Loucy (cell line): Measurements from ENCODE around the gene UBL5.

Experiments
- H2AFZ ChIP-seq: fragments of 200-600 bp; sonication (generic); 2 replicates; pipeline ENCODE4 v1.6.0; 2016; ENCODE audit warnings: antibody characterized with exemption, mild to moderate bottlenecking, low read length, moderate library complexity
- H3F3A ChIP-seq: fragments of 200-600 bp; 2 replicates; pipeline ENCODE4 v1.6.0; 2016; ENCODE audit warnings: antibody characterized with exemption, low read depth, mild to moderate bottlenecking
- H3K27me3 ChIP-seq: fragments of 200-600 bp; sonication (generic); 2 replicates; pipeline ENCODE4 v1.6.1; 2014; ENCODE audit warnings: low read length, mild to moderate bottlenecking; ENCODE audit not compliant: insufficient read depth, poor library complexity, severe bottlenecking
- H3K36me3 ChIP-seq: fragments of 200-600 bp; sonication (generic); 2 replicates; pipeline ENCODE4 v1.6.1; 2016; ENCODE audit warnings: low read length; ENCODE audit not compliant: insufficient read depth
- H3K4me1 ChIP-seq: fragments of 200-600 bp; sonication (generic); 2 replicates; pipeline ENCODE4 v1.5.1; 2014; ENCODE audit warnings: low read length, mild to moderate bottlenecking; ENCODE audit not compliant: insufficient read depth, poor library complexity, severe bottlenecking
- H3K4me2 ChIP-seq: fragments of 200-600 bp; sonication (generic); 2 replicates; pipeline ENCODE4 v1.6.0; 2014; ENCODE audit warnings: antibody characterized with exemption, low read length, low read depth, mild to moderate bottlenecking; ENCODE audit not compliant: poor library complexity, severe bottlenecking
- H3K4me3 ChIP-seq: fragments of 200-600 bp; sonication (generic); 2 replicates; pipeline ENCODE4 v1.5.1; 2014; ENCODE audit warnings: low read length, mild to moderate bottlenecking, mixed read lengths; ENCODE audit not compliant: poor library complexity, severe bottlenecking
- H3K79me2 ChIP-seq: fragments of 200-600 bp; sonication (generic); 2 replicates; pipeline ENCODE4 v1.6.1; 2014; ENCODE audit warnings: low read length; ENCODE audit not compliant: insufficient read depth
- H3K9ac ChIP-seq: fragments of 200-600 bp; sonication (generic); 2 replicates; pipeline ENCODE4 v1.6.0; 2014; ENCODE audit warnings: mild to moderate bottlenecking, low read depth, low read length, moderate library complexity; ENCODE audit not compliant: poor library complexity, severe bottlenecking
- H3K9me2 ChIP-seq: fragments of 200-600 bp; sonication (generic); replicated peaks from 2 replicates; pipeline ENCODE4 v1.6.1; 2016; ENCODE audit warnings: low read depth, low read length, mixed read lengths
- H3K9me3 ChIP-seq: fragments of 200-600 bp; sonication (generic); 2 replicates; pipeline ENCODE4 v1.6.1; 2014; ENCODE audit warnings: mild to moderate bottlenecking, antibody characterized with exemption, low read length, low read depth; ENCODE audit not compliant: insufficient read depth
- H4K20me1 ChIP-seq: fragments of 200-600 bp; sonication (generic); 2 replicates; pipeline ENCODE4 v1.6.0; 2014; ENCODE audit warnings: antibody characterized with exemption, low read length, mild to moderate bottlenecking; ENCODE audit not compliant: insufficient read depth, poor library complexity, severe bottlenecking
- EZH2phosphoT487 ChIP-seq: fragments of 200-600 bp; IDR thresholded peaks from 2 replicates; pipeline ENCODE4 v1.6.1; 2018; ENCODE audit warnings: antibody characterized with exemption, mild to moderate bottlenecking, moderate library complexity, borderline replicate concordance
- TF ChIP-seq, protein P1 (sequence below): fragments of 200-600 bp; sonication (generic); conservative IDR thresholded peaks from 2 replicates; pipeline ENCODE4 v1.5.1; 2014; ENCODE audit warnings: mild to moderate bottlenecking, antibody characterized with exemption, low read length

Gene UBL5

DNA sequence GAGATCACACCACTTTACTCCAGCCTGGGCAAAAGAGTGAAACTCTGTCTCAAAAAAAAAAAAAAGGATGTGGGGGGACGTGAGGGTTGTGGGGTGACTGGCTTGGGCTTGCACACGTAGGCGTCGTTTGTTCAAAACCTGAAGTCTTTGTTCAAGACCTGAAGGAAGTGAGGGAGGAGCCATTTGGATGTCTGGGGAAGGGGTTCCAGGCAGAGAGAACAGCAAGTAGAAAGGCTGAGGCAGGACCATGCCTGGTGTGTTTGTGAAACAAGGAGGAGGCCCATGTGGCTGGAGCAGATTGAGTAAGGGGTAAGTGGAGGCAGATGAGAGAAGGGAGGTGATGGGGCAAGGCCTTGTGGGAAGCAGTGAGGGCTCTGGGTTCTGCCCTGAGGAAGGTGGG, 35.2 kb downstream of the UBL5 start:
- Histone ChIP-seq H3F3A (no peaks in the 10 kb centered on the region), H3K9me3 (no peaks in the 10 kb centered on the region), H3K36me3 (no peaks in the 10 kb centered on the region), H3K4me1 (peaks cover 13% of the 10 kb centered on the region), H3K4me2 (no peak overlapping the region), H3K4me3 (no peak overlapping the region), H4K20me1 (no peaks in the 10 kb centered on the region), H3K79me2 (no peaks in the 10 kb centered on the region), H3K9ac (no peak overlapping the region), H3K27me3 (no peaks in the 10 kb centered on the region), H2AFZ (no peak overlapping the region), H3K9me2 (no peaks in the 10 kb centered on the region)
- TF ChIP-seq, protein P1, sequence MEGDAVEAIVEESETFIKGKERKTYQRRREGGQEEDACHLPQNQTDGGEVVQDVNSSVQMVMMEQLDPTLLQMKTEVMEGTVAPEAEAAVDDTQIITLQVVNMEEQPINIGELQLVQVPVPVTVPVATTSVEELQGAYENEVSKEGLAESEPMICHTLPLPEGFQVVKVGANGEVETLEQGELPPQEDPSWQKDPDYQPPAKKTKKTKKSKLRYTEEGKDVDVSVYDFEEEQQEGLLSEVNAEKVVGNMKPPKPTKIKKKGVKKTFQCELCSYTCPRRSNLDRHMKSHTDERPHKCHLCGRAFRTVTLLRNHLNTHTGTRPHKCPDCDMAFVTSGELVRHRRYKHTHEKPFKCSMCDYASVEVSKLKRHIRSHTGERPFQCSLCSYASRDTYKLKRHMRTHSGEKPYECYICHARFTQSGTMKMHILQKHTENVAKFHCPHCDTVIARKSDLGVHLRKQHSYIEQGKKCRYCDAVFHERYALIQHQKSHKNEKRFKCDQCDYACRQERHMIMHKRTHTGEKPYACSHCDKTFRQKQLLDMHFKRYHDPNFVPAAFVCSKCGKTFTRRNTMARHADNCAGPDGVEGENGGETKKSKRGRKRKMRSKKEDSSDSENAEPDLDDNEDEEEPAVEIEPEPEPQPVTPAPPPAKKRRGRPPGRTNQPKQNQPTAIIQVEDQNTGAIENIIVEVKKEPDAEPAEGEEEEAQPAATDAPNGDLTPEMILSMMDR, result no peak
- no peak for TF ChIP-seq EZH2phosphoT487

DNA sequence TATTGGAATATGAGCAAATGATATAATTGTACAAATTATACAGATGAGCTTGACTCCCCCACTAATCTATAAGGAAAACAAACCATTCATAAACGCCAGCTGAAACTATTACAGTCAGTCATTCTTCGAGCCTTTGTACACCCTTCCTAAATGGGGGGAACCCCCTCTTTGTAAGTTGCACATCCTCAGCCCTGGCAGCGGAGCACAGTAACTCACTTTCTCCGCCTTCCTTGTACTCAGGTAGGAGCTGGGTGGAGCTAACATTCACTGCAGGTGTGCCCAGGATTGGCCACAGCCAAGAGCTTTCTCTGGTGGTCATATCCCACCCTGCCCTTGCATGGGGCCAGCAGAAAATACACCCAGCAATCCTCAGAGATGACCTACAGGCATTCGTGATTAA, 36.0 kb downstream of the UBL5 start:
- Histone ChIP-seq H3K9me2 (no peaks in the 10 kb centered on the region), H3K4me3 (no peak overlapping the region), H3K4me1 (peaks cover 6% of the 10 kb centered on the region), H3K9ac (no peak overlapping the region), H3K27me3 (no peaks in the 10 kb centered on the region), H3K9me3 (no peaks in the 10 kb centered on the region), H3K79me2 (no peaks in the 10 kb centered on the region), H2AFZ (no peak overlapping the region), H3K4me2 (no peak overlapping the region), H4K20me1 (no peaks in the 10 kb centered on the region), H3F3A (no peaks in the 10 kb centered on the region), H3K36me3 (no peaks in the 10 kb centered on the region)
- TF ChIP-seq, protein P1, result no peak
- no peak for TF ChIP-seq EZH2phosphoT487

DNA sequence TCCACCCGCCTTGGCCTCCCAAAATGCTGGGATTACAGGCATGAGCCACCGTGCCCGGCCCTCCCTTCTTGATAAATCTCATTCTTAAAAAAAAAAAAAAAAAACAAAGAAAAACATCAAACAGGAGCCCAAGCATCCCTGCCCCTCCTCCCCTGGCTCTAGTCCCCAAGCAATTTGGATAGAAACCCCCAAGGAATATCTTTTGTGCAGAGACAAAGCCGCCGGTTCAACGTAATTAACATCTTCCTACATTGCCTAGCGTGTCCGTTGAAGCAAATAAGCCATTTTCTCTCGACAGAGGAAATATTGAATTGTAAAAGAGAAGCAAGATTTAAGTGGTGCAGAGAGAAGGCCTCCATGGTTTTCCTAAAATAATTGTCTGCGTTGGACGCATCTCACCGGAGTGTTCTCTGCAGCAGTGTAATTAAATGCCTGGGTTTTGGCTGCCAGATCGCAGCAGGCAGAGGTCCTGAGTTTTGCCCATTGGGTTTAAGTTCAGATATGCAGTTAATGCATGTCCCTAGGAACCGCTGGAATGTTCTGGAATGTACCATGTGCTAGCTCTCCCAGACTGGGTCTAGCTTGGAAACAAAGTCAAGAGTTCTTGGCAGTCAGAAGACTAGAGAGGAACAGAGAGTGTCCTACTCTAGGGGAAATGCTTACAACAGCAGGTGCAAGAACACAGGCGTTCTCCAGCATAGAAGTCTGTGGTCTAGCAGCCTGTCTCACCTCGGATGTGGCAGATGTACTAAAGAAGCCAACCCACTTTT, 38.2 kb downstream of the UBL5 start:
- H3K4me2 ChIP-seq, result no peak overlapping the region
- no peaks in the 10 kb centered on the region for H3K79me2 ChIP-seq
- TF ChIP-seq EZH2phosphoT487, result no peak
- TF ChIP-seq, protein P1, result no peak
- no peak overlapping the region for H3K4me3 ChIP-seq
- no peaks in the 10 kb centered on the region for H3K27me3 ChIP-seq
- H3K9me3 ChIP-seq, result no peaks in the 10 kb centered on the region
- peaks cover 4% of the 10 kb centered on the region for H3K4me1 ChIP-seq
- no peak overlapping the region for H3K9ac ChIP-seq
- no peaks in the 10 kb centered on the region for H3K9me2 ChIP-seq
- H3K36me3 ChIP-seq, result no peaks in the 10 kb centered on the region
- H2AFZ ChIP-seq, result no peak overlapping the region
- H4K20me1 ChIP-seq, result no peaks in the 10 kb centered on the region
- no peaks in the 10 kb centered on the region for H3F3A ChIP-seq
